Measurements from ENCODE around the gene COL4A1.

DNA sequence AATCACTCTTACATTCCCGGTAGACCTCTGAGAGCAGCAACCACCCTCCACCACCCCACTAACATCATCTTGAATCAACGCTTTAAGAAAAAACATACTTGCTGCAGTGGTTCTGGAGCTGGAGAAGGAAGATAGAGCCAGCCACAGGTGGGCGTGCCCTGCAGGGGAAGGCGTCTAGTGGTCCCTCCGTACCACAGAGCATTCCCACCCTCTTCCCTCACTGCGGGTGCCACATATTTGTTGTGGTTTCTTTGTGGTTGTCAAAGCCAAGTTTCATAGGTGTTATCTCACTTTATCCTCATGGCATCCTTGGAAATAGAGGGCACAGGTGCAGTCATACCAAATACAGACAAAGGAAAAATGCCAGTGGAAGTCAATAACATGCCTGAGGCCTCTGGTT lies 22.3 kb upstream of the COL4A1 start:
- TF ChIP-seq POLR2A (IDR thresholded peaks at IDR 0.05) = no peak
- TF ChIP-seq, protein P1, sequence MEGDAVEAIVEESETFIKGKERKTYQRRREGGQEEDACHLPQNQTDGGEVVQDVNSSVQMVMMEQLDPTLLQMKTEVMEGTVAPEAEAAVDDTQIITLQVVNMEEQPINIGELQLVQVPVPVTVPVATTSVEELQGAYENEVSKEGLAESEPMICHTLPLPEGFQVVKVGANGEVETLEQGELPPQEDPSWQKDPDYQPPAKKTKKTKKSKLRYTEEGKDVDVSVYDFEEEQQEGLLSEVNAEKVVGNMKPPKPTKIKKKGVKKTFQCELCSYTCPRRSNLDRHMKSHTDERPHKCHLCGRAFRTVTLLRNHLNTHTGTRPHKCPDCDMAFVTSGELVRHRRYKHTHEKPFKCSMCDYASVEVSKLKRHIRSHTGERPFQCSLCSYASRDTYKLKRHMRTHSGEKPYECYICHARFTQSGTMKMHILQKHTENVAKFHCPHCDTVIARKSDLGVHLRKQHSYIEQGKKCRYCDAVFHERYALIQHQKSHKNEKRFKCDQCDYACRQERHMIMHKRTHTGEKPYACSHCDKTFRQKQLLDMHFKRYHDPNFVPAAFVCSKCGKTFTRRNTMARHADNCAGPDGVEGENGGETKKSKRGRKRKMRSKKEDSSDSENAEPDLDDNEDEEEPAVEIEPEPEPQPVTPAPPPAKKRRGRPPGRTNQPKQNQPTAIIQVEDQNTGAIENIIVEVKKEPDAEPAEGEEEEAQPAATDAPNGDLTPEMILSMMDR (IDR thresholded peaks at IDR 0.05) = no peak
